ENCODE data around the gene LDB2. TPM values are rescaled to one million over a fixed set of nuclear protein-coding genes. Genes with fewer than 3 reads are reported as not detected.

LDB2 gene
- total RNA-seq, 1 donor from 2014 or later, result 137 TPM

DNA sequence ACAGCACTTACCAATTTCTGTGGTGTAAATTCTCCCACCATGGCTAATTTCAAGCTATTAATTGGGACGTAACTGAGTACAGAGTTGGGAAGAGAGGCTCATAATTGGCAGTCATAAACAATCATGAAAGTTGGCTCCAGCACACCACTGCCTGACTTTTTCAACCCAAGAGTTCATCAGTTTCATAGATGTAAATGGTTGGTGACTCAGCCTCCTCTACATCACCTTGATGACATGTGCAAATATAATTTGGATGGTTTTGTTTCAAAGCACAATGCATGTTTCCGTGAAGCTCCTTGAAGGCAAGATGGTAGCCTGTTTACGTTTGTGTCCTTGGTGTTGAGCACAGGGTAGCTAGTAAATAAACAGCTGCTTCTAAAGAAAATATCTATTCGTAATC, 235.1 kb downstream of the LDB2 start:
- Histone ChIP-seq H3K9me3 (no peaks in the 10 kb centered on the region), H3K27ac (no peak overlapping the region), H3K4me1 (no peaks in the 10 kb centered on the region), H3K27me3 (no peaks in the 10 kb centered on the region), H3K4me3 (no peak overlapping the region), H3K36me3 (no peaks in the 10 kb centered on the region)
- intact Hi-C loops (cut with DNase I), result no loop called here
- no peak for TF ChIP-seq CTCF (IDR thresholded peaks at IDR 0.05)
- no peak for DNase-seq (ENCODE audit: low spot score in 2 of 2)

DNA sequence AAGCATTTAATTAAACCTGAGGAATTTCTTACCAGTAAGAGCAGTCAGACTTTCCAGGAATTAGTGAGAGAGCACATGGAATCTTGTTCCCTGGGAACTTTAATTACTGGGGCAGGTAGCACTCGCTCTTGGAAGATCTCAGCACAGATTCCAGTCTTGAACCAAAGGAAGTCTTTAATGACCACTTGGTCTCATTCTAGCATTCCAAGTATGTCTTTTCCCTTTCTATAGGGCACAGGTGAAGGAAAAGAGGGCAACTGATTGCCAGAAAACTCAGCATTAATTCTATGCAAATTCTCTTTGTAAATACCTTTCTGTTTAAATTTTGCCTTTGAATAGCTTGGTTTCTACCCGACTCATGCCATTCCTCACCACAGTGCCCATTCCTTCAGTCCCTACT, 236.6 kb downstream of the LDB2 start:
- no peak overlapping the region for H3K4me3 ChIP-seq
- no peak for DNase-seq (ENCODE audit: low spot score in 2 of 2)
- H3K4me1 ChIP-seq, result no peaks in the 10 kb centered on the region
- intact Hi-C loops (cut with DNase I), result no loop called here
- H3K36me3 ChIP-seq, result no peaks in the 10 kb centered on the region
- H3K27ac ChIP-seq, result no peak overlapping the region
- H3K27me3 ChIP-seq, result no peaks in the 10 kb centered on the region
- TF ChIP-seq CTCF (IDR thresholded peaks at IDR 0.05), result no peak
- H3K9me3 ChIP-seq, result no peaks in the 10 kb centered on the region

GRCh38 chr4:16660656-16661055, 237.8 kb downstream of the LDB2 start:
- no peak overlapping the region for H3K4me3 ChIP-seq
- no peaks in the 10 kb centered on the region for H3K27me3 ChIP-seq
- H3K36me3 ChIP-seq, result no peaks in the 10 kb centered on the region
- H3K4me1 ChIP-seq, result no peaks in the 10 kb centered on the region
- TF ChIP-seq CTCF (IDR thresholded peaks at IDR 0.05), result no peak
- no peaks in the 10 kb centered on the region for H3K9me3 ChIP-seq
- intact Hi-C loops (cut with DNase I), result no loop called here
- H3K27ac ChIP-seq, result no peak overlapping the region
- no peak for DNase-seq (ENCODE audit: low spot score in 2 of 2)

GRCh38 chr4:16659694-16660093, 238.8 kb downstream of the LDB2 start:
- intact Hi-C loops (cut with DNase I), result no loop called here
- TF ChIP-seq CTCF (IDR thresholded peaks at IDR 0.05), result no peak
- Histone ChIP-seq H3K36me3 (no peaks in the 10 kb centered on the region), H3K27me3 (no peaks in the 10 kb centered on the region), H3K9me3 (no peaks in the 10 kb centered on the region), H3K27ac (no peak overlapping the region), H3K4me1 (no peaks in the 10 kb centered on the region), H3K4me3 (no peak overlapping the region)
- DNase-seq (ENCODE audit: low spot score in 2 of 2), result no peak

- H3K27me3 ChIP-seq, result no peaks in the 10 kb centered on the region
- H3K27ac ChIP-seq, result no peak overlapping the region
- no peak overlapping the region for H3K4me3 ChIP-seq
- H3K9me3 ChIP-seq, result no peaks in the 10 kb centered on the region
- H3K36me3 ChIP-seq, result no peaks in the 10 kb centered on the region
- no peak for DNase-seq (ENCODE audit: low spot score in 2 of 2)
- no peak for TF ChIP-seq CTCF (IDR thresholded peaks at IDR 0.05)
- no peaks in the 10 kb centered on the region for H3K4me1 ChIP-seq
- intact Hi-C loops (cut with DNase I), result no loop called here
These were observed 239.4 kb downstream of the LDB2 start for GRCh38 chr4:16659079-16659478.

GRCh38 chr4:16658183-16658582, 240.3 kb downstream of the LDB2 start:
- no peaks in the 10 kb centered on the region for H3K9me3 ChIP-seq
- no peak for DNase-seq (ENCODE audit: low spot score in 2 of 2)
- no peak for TF ChIP-seq CTCF (IDR thresholded peaks at IDR 0.05)
- H3K27me3 ChIP-seq, result no peaks in the 10 kb centered on the region
- no peaks in the 10 kb centered on the region for H3K4me1 ChIP-seq
- no peaks in the 10 kb centered on the region for H3K36me3 ChIP-seq
- H3K4me3 ChIP-seq, result no peak overlapping the region
- intact Hi-C loops (cut with DNase I), result no loop called here
- H3K27ac ChIP-seq, result no peak overlapping the region
